Hepatic stellate cell (primary cell): ENCODE data around the gene CCDC40.

Experiments used
- DNase-seq: peaks from one replicate; pipeline ENCODE4 v3.0.0; 2011; ENCODE audit warnings: low spot score

The CCDC40 gene

GRCh38 chr17:80142929-80143328 lies 106.5 kb downstream of the CCDC40 start:
- DNase-seq: no peak

GRCh38 chr17:80145076-80146075 lies 108.9 kb downstream of the CCDC40 start:
- no peak for DNase-seq

- peak; percentile 53 for DNase-seq
These were observed 109.9 kb downstream of the CCDC40 start for GRCh38 chr17:80146121-80147034.

GRCh38 chr17:80147035-80147822 lies 110.8 kb downstream of the CCDC40 start, which contains the start of gene EIF4A3:
Gene EIF4A3 (minus strand): TSS chr17:80147128. CDS start chr17:80146961, 167 bp downstream.
- DNase-seq: peak; percentile 98
